ENCODE measurements around the gene CDH13.

- TF ChIP-seq CTCF (IDR thresholded peaks at IDR 0.05) = no peak
- TF ChIP-seq ZFX (IDR thresholded peaks at IDR 0.05; ENCODE audit: borderline replicate concordance) = no peak
Measured at GRCh38 chr16:83116274-83116892, 489.6 kb downstream of the CDH13 start.
